LNCaP clone FGC (cell line): ENCODE measurements around the gene MAFG.

Source experiments
- DNase-seq: peaks from one replicate; pipeline ENCODE4 v3.0.0-alpha.2; 2011; ENCODE audit warnings: low read depth
- H3K4me3 ChIP-seq: 2 replicates; pipeline ENCODE4 v1.5.1; 2011; ENCODE audit warnings: mild to moderate bottlenecking, low read depth, low read length, control low read depth
- TF ChIP-seq, protein P1 (sequence below): IDR thresholded peaks from 2 replicates; pipeline ENCODE4 v1.5.1; 2012; ENCODE audit warnings: mild to moderate bottlenecking; ENCODE audit not compliant: control insufficient read depth, insufficient read depth; ENCODE audit errors: extremely low read depth

Gene MAFG

GRCh38 chr17:81952792-81953228 is 25.3 kb upstream of the MAFG start:
- DNase-seq: no peak
- TF ChIP-seq, protein P1, sequence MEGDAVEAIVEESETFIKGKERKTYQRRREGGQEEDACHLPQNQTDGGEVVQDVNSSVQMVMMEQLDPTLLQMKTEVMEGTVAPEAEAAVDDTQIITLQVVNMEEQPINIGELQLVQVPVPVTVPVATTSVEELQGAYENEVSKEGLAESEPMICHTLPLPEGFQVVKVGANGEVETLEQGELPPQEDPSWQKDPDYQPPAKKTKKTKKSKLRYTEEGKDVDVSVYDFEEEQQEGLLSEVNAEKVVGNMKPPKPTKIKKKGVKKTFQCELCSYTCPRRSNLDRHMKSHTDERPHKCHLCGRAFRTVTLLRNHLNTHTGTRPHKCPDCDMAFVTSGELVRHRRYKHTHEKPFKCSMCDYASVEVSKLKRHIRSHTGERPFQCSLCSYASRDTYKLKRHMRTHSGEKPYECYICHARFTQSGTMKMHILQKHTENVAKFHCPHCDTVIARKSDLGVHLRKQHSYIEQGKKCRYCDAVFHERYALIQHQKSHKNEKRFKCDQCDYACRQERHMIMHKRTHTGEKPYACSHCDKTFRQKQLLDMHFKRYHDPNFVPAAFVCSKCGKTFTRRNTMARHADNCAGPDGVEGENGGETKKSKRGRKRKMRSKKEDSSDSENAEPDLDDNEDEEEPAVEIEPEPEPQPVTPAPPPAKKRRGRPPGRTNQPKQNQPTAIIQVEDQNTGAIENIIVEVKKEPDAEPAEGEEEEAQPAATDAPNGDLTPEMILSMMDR: no peak
- no peak overlapping the region for H3K4me3 ChIP-seq

GRCh38 chr17:81951785-81952684 is 24.5 kb upstream of the MAFG start:
- TF ChIP-seq, protein P1: no peak
- DNase-seq: no peak
- H3K4me3 ChIP-seq: no peak overlapping the region

DNA sequence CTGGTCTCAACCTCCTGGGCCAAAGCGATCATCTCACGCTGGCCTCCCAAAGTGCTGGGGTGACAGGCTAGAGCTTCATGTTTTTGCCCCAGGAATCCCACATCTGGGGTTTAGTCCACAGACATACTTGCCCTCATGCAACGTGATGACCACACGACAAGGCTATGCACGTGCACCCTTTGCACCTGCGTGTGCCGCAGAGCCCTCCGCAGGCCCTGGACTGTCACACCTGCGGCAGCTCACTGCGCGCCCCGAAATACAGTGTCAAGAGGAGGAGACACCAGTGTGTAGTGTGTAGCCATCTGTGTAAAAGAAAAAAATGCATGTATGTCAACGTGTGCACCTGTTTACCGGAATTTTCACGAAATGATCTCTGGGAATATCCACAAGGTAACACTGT is 23.0 kb upstream of the MAFG start:
- DNase-seq: no peak
- TF ChIP-seq, protein P1: no peak
- no peak overlapping the region for H3K4me3 ChIP-seq

DNA sequence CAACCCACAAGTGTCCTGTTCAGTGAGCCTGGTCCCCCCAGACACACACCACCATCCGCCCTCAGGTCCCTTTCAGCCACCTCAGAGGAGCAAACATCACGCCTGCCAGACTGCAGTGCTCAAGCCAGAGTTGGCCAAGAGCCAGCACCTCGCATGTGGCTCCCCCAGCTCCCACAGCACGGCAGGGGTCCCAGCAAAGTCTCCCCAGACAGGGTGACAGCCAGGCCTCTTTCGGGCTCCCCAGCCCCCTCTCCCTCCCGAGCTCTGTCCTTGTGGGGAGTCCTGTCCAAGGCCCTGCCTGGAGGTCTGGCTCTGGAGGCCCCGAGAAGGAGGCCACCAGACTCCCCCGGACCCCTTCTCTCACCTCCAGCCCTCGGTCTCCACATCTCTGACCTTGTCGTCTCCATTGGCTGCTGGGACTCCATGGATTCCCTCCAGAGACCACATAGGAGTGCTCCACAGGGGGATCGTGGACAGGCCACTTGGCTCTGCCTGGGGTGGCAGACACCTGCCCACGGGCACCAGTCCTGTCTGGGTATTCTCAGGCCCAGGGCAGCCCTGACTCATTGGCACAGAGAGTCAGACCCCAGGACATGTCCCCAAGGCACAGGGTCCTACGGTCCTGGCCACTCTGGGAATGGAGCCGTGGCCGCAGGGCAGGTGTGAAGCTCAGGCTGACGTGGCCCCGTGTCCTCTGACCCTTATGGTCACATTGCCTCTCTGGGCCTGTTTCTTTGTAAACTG is 21.3 kb upstream of the MAFG start:
- DNase-seq: no peak
- TF ChIP-seq, protein P1: no peak
- H3K4me3 ChIP-seq: no peak overlapping the region

DNA sequence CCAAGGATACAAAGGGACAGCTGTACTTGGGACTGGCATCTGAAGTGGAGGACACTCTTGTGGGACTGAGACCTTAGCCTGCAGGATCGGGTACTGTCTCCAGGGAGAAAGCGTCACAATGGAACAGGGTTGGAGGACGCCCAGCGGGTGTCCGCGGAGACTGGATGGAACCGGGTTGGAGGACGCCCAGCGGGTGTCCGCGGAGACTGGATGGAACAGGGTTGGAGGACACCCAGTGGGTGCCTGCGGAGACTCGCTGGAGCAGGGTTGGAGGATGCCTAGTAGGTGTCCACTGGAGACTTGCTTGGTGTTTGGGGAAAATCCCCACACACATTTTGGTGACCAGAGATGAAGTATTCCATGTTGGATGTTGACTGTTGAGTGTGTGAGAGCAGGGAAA is 19.7 kb upstream of the MAFG start, which contains the start of gene MYADML2:
TSS of gene MYADML2 (minus strand) at position 45 of the 400 bp plus-strand sequence. CDS start 5,492 bp downstream, outside the sequence.
- no peak for DNase-seq
- TF ChIP-seq, protein P1: no peak
- no peak within 1 kb of the TSS for H3K4me3 ChIP-seq

DNA sequence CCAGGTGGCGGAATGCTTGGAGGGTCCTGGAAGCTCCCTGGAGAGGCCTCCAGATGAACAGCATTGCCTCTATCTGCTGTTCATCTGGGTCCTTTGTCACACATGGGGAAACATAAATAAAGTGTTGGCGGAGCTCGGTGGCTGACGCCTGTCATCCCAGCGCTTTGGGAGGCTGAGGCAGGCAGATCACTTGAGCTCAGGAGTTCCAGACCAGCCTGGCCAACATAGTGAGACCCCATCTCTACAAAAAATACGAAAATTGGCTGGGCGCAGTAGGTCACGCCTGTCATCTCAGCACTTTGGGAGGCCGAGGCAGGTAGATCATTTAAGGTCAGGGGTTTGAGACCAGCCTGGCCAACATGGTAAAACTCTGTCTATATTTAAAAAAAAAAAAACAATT is 17.3 kb upstream of the MAFG start:
- H3K4me3 ChIP-seq: no peak overlapping the region
- TF ChIP-seq, protein P1: no peak
- no peak for DNase-seq
